Spleen (tissue), 11 donors: Measurements from ENCODE around the gene SPATA6L. TPM values are rescaled to one million over a fixed set of nuclear protein-coding genes. Genes with fewer than 3 reads are reported as not detected.
"Not testable (repeated sequence)": the region's sequence is repeated elsewhere in the genome, so short reads cannot be mapped to it uniquely, and the experiment has no call there.

ENCODE experiments used
- DNase-seq: peaks from one replicate; pipeline ENCODE4 v3.0.0-alpha.2; 2020
- H3K27ac ChIP-seq, 8 donors: fragments of 200-600 bp; sonication (generic) in 7 of 8; 1 replicate in 4 of 8; 2 replicates in 4 of 8; pipeline versions ENCODE4 v1.5.0 to v1.8.0; 2016 to 2021; ENCODE audit warnings: inconsistent platforms in 4 of 8, mild to moderate bottlenecking in 4 of 8, moderate library complexity in 1 of 8
- H3K27me3 ChIP-seq, 7 donors: fragments of 200-600 bp; sonication (generic) in 6 of 7; replicated peaks in 1 of 7; 1 replicate in 4 of 7; 2 replicates in 3 of 7; pipeline versions ENCODE4 v1.5.0 to v1.8.0; 2016 to 2021; ENCODE audit warnings: inconsistent platforms in 3 of 7, mild to moderate bottlenecking in 1 of 7
- H3K36me3 ChIP-seq, 6 donors: fragments of 200-600 bp; sonication (generic) in 5 of 6; 1 replicate in 4 of 6; 2 replicates in 2 of 6; pipeline versions ENCODE4 v1.5.0 to v1.8.0; 2016 to 2021; ENCODE audit warnings: inconsistent platforms in 2 of 6
- H3K4me1 ChIP-seq, 6 donors: fragments of 200-600 bp; sonication (generic) in 5 of 6; 1 replicate in 3 of 6; 2 replicates in 3 of 6; pipeline versions ENCODE4 v1.5.0 to v1.8.0; 2016 to 2021; ENCODE audit warnings: inconsistent platforms in 3 of 6
- H3K4me3 ChIP-seq, 8 donors: fragments of 200-600 bp; sonication (generic) in 7 of 8; 1 replicate in 4 of 8; 2 replicates in 4 of 8; pipeline versions ENCODE4 v1.5.0 to v1.8.0; 2016 to 2021; ENCODE audit warnings: inconsistent platforms in 4 of 8, mild to moderate bottlenecking in 4 of 8, moderate library complexity in 2 of 8
- H3K9me3 ChIP-seq, 8 donors: fragments of 200-600 bp; sonication (generic) in 7 of 8; 1 replicate in 4 of 8; 2 replicates in 4 of 8; pipeline versions ENCODE4 v1.5.0 to v1.8.0; 2016 to 2021; ENCODE audit warnings: inconsistent platforms in 4 of 8
- CTCF ChIP-seq, 11 experiments: fragments of 200-600 bp in 7 of 11; fragments of 450-650 bp in 4 of 11; sonication (generic) in 4 of 11; IDR thresholded peaks in 8 of 11; conservative IDR thresholded peaks in 3 of 11; 1 replicate in 7 of 11; 2 replicates in 4 of 11; pipeline versions ENCODE4 v1.4.0 to v1.8.0; 2016 to 2021; ENCODE audit warnings: antibody characterized with exemption in 11 of 11, inconsistent platforms in 4 of 11, mild to moderate bottlenecking in 1 of 11
- POLR2A ChIP-seq, 3 donors: fragments of 450-650 bp; IDR thresholded peaks; one replicate each; pipeline ENCODE4 v1.5.1; 2017; ENCODE audit warnings: antibody characterized with exemption in 3 of 3, mild to moderate bottlenecking in 1 of 3
- POLR2AphosphoS5 ChIP-seq, 3 donors: sonication (generic); formaldehyde crosslinking; IDR thresholded peaks; one replicate each; pipeline ENCODE4 v1.5.1; 2017; ENCODE audit warnings: antibody characterized with exemption in 3 of 3
- WGBS, 5 donors: extraction: QIAGEN DNeasy Blood & Tissue Kit in 3 of 5; methylation state at CpG; one replicate each; pipeline versions ENCODE4 v1.1.5 to v1.1.7; 2013 to 2018; 5-methylcytosine and 5-hydroxymethylcytosine counted together
- intact Hi-C: fragments of 100-400 bp; cut with DNase I; formaldehyde crosslinking; loops from one replicate; pipeline ENCODE4 v1.15.0; 2023; ENCODE audit warnings: low total_unique reads
- polyA plus RNA-seq, 3 donors: library from polyadenylated mRNA; stranded (reverse); fragments of 200-250 nt; gene quantifications; one replicate each; pipeline ENCODE4 v1.2.1, GENCODE V29; 2013
- total RNA-seq, 7 donors: library from RNA; depleted of rRNA in 3 of 7; stranded (reverse); fragments of >200 nt in 3 of 7; fragmentation: NEBNext Ultra II Directional in 4 of 7; extraction: Animal tissue kit (Norgen Biotek cat#: 25700) in 4 of 7; gene quantifications; one replicate each; pipeline versions ENCODE4 v1.1.0 to v1.2.1, GENCODE V29; 2016 to 2021
- donor health status: healthy with polysubstance abuse.
- donor health status: DM: no; HTN: no; CAD: no; lungs with moderate emphysema.
- donor health status: DM: no; HTN: no; CAD: no.
- donor health status: Bipolar disorder and iron deficiency.
- donor health status: healthy.
- donor health status: DM: no; HTN: no; CAD: no.
- donor health status: DM: yes; HTN: yes; CAD: no.

SPATA6L gene
- total and polyA plus RNA-seq, 10 donors = 0.32 to 5.7 (median 1.1) TPM

GRCh38 chr9:4615251-4615650 lies 51.0 kb downstream of the SPATA6L start:
- Histone ChIP-seq H3K27me3 (no peaks in the 10 kb centered on the region), H3K9me3 (no peaks in the 10 kb centered on the region), H3K36me3 (no peaks in the 10 kb centered on the region), H3K27ac (no peak overlapping the region), H3K4me3 (no peak overlapping the region), H3K4me1 (peaks cover 0 to 11% (median 0%) of the 10 kb centered on the region in 6 donors)
- WGBS, 5 donors = 71 to 83% (median 76%) methylated on average over 4 of the region's 4 CpGs
- DNase-seq = no peak
- intact Hi-C loops = no loop called here
- TF ChIP-seq CTCF (IDR thresholded peaks at IDR 0.05 in 8 of 11, conservative IDR thresholded peaks at IDR 0.05 in 3 of 11) (no peak), POLR2AphosphoS5 (IDR thresholded peaks at IDR 0.05) (no peak), POLR2A (IDR thresholded peaks at IDR 0.05) (no peak)

GRCh38 chr9:4614627-4615026 lies 51.7 kb downstream of the SPATA6L start:
- H3K27ac ChIP-seq = no peak overlapping the region
- peaks cover 0 to 5% (median 0%) of the 10 kb centered on the region in 6 donors for H3K4me1 ChIP-seq
- TF ChIP-seq CTCF (IDR thresholded peaks at IDR 0.05 in 8 of 11, conservative IDR thresholded peaks at IDR 0.05 in 3 of 11) (no peak), POLR2AphosphoS5 (IDR thresholded peaks at IDR 0.05) (no peak), POLR2A (IDR thresholded peaks at IDR 0.05) (no peak)
- H3K36me3 ChIP-seq = no peaks in the 10 kb centered on the region
- H3K4me3 ChIP-seq = no peak overlapping the region
- intact Hi-C loops = no loop called here
- no peaks in the 10 kb centered on the region for H3K9me3 ChIP-seq
- 80 to 100% (median 97%) methylated on average over 1 of the region's 1 CpG for WGBS, 5 donors
- no peak for DNase-seq
- no peaks in the 10 kb centered on the region for H3K27me3 ChIP-seq

- DNase-seq, H3K36me3 ChIP-seq, intact Hi-C loops, H3K4me1 ChIP-seq, H3K9me3 ChIP-seq, H3K27ac ChIP-seq, H3K27me3 ChIP-seq, H3K4me3 ChIP-seq: not testable (repeated sequence)
- 71 to 87% (median 80%) methylated on average over 9 to 14 of the region's 15 CpGs for WGBS, 5 donors
Measured at GRCh38 chr9:4606033-4606432, 60.2 kb downstream of the SPATA6L start.

- no peak overlapping the region for H3K4me3 ChIP-seq
- peaks cover 0 to 2% (median 0%) of the 10 kb centered on the region in 8 donors for H3K9me3 ChIP-seq
- no peaks in the 10 kb centered on the region for H3K27me3 ChIP-seq
- no peak for TF ChIP-seq POLR2A (IDR thresholded peaks at IDR 0.05)
- peak; percentile 29 to 78 (median 66) for TF ChIP-seq CTCF (IDR thresholded peaks at IDR 0.05 in 8 of 11, conservative IDR thresholded peaks at IDR 0.05 in 3 of 11)
- H3K4me1 ChIP-seq = no peaks in the 10 kb centered on the region
- DNase-seq = no peak
- no peak overlapping the region for H3K27ac ChIP-seq
- peaks cover 0 to 5% (median 0%) of the 10 kb centered on the region in 6 donors for H3K36me3 ChIP-seq
- intact Hi-C loops = no loop called here
Measured at GRCh38 chr9:4604678-4605095, 61.6 kb downstream of the SPATA6L start.

GRCh38 chr9:4603830-4604229 lies 62.5 kb downstream of the SPATA6L start:
- 81 to 92% (median 89%) methylated on average over 5 of the region's 5 CpGs for WGBS, 5 donors
- intact Hi-C loops = no loop called here

More at GRCh38 chr9:4603830-4604229, 62.5 kb downstream of the SPATA6L start:
- TF ChIP-seq POLR2A (IDR thresholded peaks at IDR 0.05) = no peak
- no peak for TF ChIP-seq POLR2AphosphoS5 (IDR thresholded peaks at IDR 0.05)
- no peak for TF ChIP-seq CTCF (IDR thresholded peaks at IDR 0.05 in 8 of 11, conservative IDR thresholded peaks at IDR 0.05 in 3 of 11)
- H3K9me3 ChIP-seq = peaks cover 0 to 6% (median 0%) of the 10 kb centered on the region in 8 donors
- no peak overlapping the region for H3K27ac ChIP-seq
- no peaks in the 10 kb centered on the region for H3K27me3 ChIP-seq
- DNase-seq = no peak
- H3K4me1 ChIP-seq = no peaks in the 10 kb centered on the region
- H3K4me3 ChIP-seq = no peak overlapping the region
- H3K36me3 ChIP-seq = peaks cover 0 to 5% (median 0%) of the 10 kb centered on the region in 6 donors
